WTC11 (cell line): ENCODE results near the gene BBOX1.

Experiments used
- CREB1 ChIP-seq: sonication (generic); formaldehyde crosslinking; IDR thresholded peaks from 2 replicates; pipeline ENCODE4 v1.8.0; 2023; ENCODE audit warnings: mild to moderate bottlenecking, missing genetic modification reagents
- NFYB ChIP-seq: sonication (generic); formaldehyde crosslinking; conservative IDR thresholded peaks from 2 replicates; pipeline ENCODE4 v1.8.0; 2022; ENCODE audit warnings: low read depth, missing genetic modification reagents
- OVOL2 ChIP-seq: fragments of 250-450 bp; sonication (Bioruptor Pico); IDR thresholded peaks from 2 replicates; pipeline ENCODE4 v1.9.0; 2021; ENCODE audit warnings: mild to moderate bottlenecking, borderline replicate concordance
- SMAD4 ChIP-seq: sonication (generic); formaldehyde crosslinking; IDR thresholded peaks from 2 replicates; pipeline ENCODE4 v1.8.0; 2022; ENCODE audit warnings: mild to moderate bottlenecking, missing genetic modification reagents
- TEAD4 ChIP-seq: sonication (generic); formaldehyde crosslinking; IDR thresholded peaks from 2 replicates; pipeline ENCODE4 v1.8.0; 2022; ENCODE audit warnings: mild to moderate bottlenecking, missing genetic modification reagents
- TF ChIP-seq, protein P1 (sequence below): sonication (generic); formaldehyde crosslinking; IDR thresholded peaks from 2 replicates; pipeline ENCODE4 v1.8.1; 2023; ENCODE audit warnings: mild to moderate bottlenecking, missing genetic modification reagents, moderate library complexity
- TF ChIP-seq, protein P2 (sequence below): sonication (generic); formaldehyde crosslinking; IDR thresholded peaks from 2 replicates; pipeline ENCODE4 v1.8.1; 2022; ENCODE audit warnings: low read depth, missing genetic modification reagents, borderline replicate concordance
- TF ChIP-seq, protein P3 (sequence below): fragments of 200-600 bp; IDR thresholded peaks from 2 replicates; pipeline ENCODE4 v1.8.0; 2022; ENCODE audit warnings: antibody characterized with exemption
- TF ChIP-seq, protein P4 (sequence below): sonication (generic); formaldehyde crosslinking; IDR thresholded peaks from 2 replicates; pipeline ENCODE4 v1.8.1; 2022; ENCODE audit warnings: mild to moderate bottlenecking, moderate library complexity, missing genetic modification reagents
- TF ChIP-seq, protein P5 (sequence below): fragments of 250-450 bp; sonication (Bioruptor Pico); IDR thresholded peaks from 2 replicates; pipeline ENCODE4 v1.8.0; 2021; ENCODE audit warnings: mild to moderate bottlenecking

DNA sequence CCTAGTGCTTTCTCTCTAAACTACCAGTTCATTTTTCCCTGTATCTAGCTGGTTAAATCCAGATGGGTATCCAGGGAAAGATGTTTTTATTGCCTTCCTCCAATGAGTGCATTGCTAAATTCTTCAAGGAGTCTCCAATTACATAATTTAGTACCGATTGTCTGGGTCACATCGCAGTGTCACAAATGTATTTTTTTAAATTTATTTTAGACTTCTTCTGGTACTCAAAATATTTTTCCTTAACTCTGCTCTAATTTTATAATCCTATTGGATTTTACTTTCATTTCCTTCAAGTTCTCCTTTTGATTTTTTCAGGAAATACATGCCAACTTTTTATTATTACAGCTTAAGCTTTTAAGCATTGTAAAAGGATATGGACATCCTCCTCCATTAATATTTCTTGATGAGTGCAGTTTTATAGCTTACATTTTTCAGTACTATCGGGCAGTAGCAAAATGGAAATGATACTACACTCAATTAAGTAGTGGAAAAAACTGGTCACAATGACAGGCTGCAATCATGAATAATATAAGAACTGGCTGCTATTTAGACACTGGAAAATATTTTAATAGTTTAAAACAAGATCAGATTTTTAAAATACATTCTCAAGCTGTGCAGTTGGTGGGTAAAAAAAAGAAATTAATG lies 20.3 kb downstream of the BBOX1 start:
- TF ChIP-seq, protein P1, sequence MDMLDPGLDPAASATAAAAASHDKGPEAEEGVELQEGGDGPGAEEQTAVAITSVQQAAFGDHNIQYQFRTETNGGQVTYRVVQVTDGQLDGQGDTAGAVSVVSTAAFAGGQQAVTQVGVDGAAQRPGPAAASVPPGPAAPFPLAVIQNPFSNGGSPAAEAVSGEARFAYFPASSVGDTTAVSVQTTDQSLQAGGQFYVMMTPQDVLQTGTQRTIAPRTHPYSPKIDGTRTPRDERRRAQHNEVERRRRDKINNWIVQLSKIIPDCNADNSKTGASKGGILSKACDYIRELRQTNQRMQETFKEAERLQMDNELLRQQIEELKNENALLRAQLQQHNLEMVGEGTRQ (CRISPR knock-in tag) = no peak
- TF ChIP-seq NFYB (CRISPR knock-in tag) = no peak
- TF ChIP-seq, protein P2, sequence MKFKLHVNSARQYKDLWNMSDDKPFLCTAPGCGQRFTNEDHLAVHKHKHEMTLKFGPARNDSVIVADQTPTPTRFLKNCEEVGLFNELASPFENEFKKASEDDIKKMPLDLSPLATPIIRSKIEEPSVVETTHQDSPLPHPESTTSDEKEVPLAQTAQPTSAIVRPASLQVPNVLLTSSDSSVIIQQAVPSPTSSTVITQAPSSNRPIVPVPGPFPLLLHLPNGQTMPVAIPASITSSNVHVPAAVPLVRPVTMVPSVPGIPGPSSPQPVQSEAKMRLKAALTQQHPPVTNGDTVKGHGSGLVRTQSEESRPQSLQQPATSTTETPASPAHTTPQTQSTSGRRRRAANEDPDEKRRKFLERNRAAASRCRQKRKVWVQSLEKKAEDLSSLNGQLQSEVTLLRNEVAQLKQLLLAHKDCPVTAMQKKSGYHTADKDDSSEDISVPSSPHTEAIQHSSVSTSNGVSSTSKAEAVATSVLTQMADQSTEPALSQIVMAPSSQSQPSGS = no peak
- TF ChIP-seq, protein P3, sequence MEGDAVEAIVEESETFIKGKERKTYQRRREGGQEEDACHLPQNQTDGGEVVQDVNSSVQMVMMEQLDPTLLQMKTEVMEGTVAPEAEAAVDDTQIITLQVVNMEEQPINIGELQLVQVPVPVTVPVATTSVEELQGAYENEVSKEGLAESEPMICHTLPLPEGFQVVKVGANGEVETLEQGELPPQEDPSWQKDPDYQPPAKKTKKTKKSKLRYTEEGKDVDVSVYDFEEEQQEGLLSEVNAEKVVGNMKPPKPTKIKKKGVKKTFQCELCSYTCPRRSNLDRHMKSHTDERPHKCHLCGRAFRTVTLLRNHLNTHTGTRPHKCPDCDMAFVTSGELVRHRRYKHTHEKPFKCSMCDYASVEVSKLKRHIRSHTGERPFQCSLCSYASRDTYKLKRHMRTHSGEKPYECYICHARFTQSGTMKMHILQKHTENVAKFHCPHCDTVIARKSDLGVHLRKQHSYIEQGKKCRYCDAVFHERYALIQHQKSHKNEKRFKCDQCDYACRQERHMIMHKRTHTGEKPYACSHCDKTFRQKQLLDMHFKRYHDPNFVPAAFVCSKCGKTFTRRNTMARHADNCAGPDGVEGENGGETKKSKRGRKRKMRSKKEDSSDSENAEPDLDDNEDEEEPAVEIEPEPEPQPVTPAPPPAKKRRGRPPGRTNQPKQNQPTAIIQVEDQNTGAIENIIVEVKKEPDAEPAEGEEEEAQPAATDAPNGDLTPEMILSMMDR = no peak
- TF ChIP-seq, protein P4, sequence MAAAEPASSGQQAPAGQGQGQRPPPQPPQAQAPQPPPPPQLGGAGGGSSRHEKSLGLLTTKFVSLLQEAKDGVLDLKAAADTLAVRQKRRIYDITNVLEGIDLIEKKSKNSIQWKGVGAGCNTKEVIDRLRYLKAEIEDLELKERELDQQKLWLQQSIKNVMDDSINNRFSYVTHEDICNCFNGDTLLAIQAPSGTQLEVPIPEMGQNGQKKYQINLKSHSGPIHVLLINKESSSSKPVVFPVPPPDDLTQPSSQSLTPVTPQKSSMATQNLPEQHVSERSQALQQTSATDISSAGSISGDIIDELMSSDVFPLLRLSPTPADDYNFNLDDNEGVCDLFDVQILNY (CRISPR knock-in tag) = no peak
- TF ChIP-seq CREB1 (CRISPR knock-in tag) = no peak
- TF ChIP-seq OVOL2 = no peak
- no peak for TF ChIP-seq SMAD4 (CRISPR knock-in tag)
- TF ChIP-seq TEAD4 (CRISPR knock-in tag) = no peak
- TF ChIP-seq, protein P5, sequence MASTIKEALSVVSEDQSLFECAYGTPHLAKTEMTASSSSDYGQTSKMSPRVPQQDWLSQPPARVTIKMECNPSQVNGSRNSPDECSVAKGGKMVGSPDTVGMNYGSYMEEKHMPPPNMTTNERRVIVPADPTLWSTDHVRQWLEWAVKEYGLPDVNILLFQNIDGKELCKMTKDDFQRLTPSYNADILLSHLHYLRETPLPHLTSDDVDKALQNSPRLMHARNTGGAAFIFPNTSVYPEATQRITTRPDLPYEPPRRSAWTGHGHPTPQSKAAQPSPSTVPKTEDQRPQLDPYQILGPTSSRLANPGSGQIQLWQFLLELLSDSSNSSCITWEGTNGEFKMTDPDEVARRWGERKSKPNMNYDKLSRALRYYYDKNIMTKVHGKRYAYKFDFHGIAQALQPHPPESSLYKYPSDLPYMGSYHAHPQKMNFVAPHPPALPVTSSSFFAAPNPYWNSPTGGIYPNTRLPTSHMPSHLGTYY (CRISPR knock-in tag) = no peak
